ENCODE measurements around the gene BASP1.

The BASP1 gene

DNA sequence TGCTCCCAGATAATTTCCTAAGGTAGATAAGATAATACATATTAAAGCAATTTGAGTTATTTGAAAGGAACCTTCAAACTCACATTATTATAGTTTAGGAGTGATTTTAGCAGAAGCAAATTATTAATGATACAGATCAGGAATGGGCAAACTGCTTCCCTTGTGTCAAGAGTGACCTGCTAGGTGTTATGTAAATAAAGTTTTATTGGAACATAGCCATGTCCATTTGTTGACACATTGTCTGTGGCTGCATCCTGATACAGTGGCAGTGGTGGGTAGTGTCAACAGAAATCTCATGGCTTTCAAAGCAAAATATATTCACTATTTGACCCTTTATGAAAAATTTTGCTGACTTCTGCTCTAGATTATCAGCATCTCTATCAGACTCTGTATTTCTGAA, 11.4 kb upstream of the BASP1 start:
- no peak overlapping the region for H3K4me3 ChIP-seq (ENCODE audit: low read depth, low read length)
- DNase-seq (ENCODE audit: low read depth): no peak
- TF ChIP-seq CTCF (conservative IDR thresholded peaks at IDR 0.05; ENCODE audit: low read depth, low read length): no peak

GRCh38 chr5:17212191-17212590, 5.2 kb upstream of the BASP1 start:
- no peak for DNase-seq (ENCODE audit: low read depth)
- H3K4me3 ChIP-seq (ENCODE audit: low read depth, low read length): no peak overlapping the region
- no peak for TF ChIP-seq CTCF (conservative IDR thresholded peaks at IDR 0.05; ENCODE audit: low read depth, low read length)

DNA sequence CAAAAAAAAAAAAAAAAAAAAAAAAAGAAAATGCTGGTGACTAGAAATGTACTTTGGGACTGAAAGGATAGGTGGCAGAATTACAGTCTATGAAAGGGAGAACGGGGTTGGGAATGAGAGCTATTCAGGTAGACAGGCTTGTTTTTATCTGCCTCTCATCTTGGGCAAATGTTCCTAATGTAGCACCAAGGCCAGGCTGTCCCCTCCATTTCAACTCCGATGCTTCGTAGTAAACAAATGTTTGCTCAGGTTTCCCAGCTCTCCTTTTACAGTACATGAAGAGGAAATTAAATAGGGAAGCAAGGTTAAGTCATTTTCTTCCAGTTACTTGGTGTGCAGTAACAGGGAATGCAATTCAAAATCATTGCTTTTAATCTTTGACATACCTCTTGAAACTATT, 4.4 kb upstream of the BASP1 start:
- no peak overlapping the region for H3K4me3 ChIP-seq (ENCODE audit: low read depth, low read length)
- no peak for DNase-seq (ENCODE audit: low read depth)
- TF ChIP-seq CTCF (conservative IDR thresholded peaks at IDR 0.05; ENCODE audit: low read depth, low read length): no peak

GRCh38 chr5:17213938-17214337, 3.5 kb upstream of the BASP1 start:
- DNase-seq (ENCODE audit: low read depth): no peak
- no peak for TF ChIP-seq CTCF (conservative IDR thresholded peaks at IDR 0.05; ENCODE audit: low read depth, low read length)
- no peak overlapping the region for H3K4me3 ChIP-seq (ENCODE audit: low read depth, low read length)

- H3K4me3 ChIP-seq (ENCODE audit: low read depth, low read length): no peak overlapping the region
- no peak for TF ChIP-seq CTCF (conservative IDR thresholded peaks at IDR 0.05; ENCODE audit: low read depth, low read length)
- no peak for DNase-seq (ENCODE audit: low read depth)
These were observed 2.5 kb upstream of the BASP1 start for GRCh38 chr5:17214893-17215292.

GRCh38 chr5:17215361-17215760, 2.1 kb upstream of the BASP1 start:
- no peak for TF ChIP-seq CTCF (conservative IDR thresholded peaks at IDR 0.05; ENCODE audit: low read depth, low read length)
- no peak for DNase-seq (ENCODE audit: low read depth)
- no peak overlapping the region for H3K4me3 ChIP-seq (ENCODE audit: low read depth, low read length)

DNA sequence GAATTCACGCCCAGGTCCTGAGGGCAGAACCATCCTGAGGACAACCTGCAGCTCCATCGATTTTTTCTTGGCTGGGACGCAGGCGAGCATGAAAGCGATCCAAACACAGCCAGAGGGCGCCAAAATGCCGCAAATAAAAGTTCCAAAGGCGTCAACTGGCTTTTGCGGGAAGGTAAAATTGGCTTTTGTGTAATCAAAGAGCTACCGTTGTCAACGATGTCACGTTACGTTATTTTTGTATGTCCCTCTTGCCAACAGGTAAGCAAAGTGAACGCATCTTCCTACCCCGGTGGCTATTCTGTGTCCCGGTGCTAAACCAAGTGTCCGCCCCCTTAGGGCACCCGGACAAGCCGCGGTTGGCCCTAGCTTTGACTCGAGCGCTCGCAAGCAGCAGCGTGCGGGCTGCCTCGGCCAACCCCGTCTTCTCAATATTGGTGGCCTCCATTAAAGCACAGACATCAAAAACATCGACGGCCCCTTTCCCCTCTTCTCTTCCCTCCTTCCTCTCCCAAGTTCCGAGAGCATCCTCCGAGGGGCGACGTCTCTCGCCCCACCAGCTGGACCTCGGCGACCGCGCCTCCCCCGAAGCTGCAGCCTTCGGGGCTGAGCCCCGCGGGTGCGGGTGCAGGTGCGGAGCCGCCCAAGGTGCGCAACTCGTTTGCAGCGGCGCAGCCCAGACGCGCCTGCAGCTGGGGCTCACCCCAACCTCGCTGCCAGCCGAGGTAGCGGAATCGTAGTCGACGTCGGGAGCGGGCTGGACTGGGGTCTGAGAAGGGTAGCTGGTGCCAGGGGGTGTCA, 1.1 kb upstream of the BASP1 start:
- TF ChIP-seq CTCF (conservative IDR thresholded peaks at IDR 0.05; ENCODE audit: low read depth, low read length): peak; percentile 92
- peak overlapping the region; percentile 83 for H3K4me3 ChIP-seq (ENCODE audit: low read depth, low read length)
- DNase-seq (ENCODE audit: low read depth): peak; percentile 88

All from choroid plexus epithelial cell (primary cell).